Measurements from ENCODE around the gene NCAPH2. TPM values are rescaled to one million over a fixed set of nuclear protein-coding genes. Genes with fewer than 3 reads are reported as not detected.

NCAPH2 gene
- total and polyA plus RNA-seq, 2 of the 8 experiments (the other 6 are each of a cell fraction or from before 2014, with no cell fraction given), result 62.2 to 81.6 TPM

DNA sequence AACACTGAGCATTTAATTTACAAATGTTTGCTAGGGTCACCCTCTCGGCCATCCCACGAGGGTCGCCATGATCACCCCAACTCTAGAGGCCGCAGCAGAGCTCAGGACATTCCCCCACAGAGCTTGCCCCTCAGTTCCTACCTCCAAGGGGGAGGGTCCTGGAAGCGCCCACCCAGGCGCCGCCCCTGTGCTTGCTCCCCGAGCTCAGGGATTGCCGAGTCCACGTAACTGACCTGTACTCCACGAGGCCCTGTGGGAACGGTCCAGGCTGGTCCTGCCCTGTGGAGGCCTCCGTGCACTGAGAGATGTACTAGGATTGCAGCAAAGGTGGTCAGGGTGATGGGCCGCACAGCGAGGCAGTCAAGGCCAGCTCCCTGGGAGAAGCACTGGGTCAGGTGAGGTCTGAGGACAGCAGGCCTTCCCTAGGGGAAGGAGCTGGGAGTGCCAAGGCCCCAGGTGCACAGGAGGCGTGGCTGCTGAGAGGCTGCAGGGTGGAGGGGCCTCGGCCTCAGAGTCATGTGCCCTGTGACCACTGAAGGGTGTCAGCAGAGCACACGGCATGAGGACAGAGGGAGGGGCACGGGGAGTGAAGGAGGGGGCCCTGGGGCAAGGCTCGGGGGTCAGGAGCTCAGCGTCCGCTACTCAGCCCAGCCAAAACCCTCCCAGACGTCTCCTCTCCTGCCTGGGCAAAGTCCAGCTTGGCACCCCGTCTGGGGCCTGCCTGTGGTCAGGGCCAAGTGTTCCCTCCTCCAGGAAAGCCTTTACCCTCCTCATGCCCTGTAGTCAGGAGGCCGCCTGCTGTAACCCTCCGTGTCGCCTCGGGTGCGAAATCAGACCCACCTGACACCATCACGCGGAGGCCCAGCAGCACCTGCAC lies 23.8 kb upstream of the NCAPH2 start (continued):
- no peak for TF ChIP-seq USF2 (IDR thresholded peaks at IDR 0.05; ENCODE audit: low read length)
- no peak for TF ChIP-seq CHD2 (IDR thresholded peaks at IDR 0.05; ENCODE audit: low read length)
- no peak for TF ChIP-seq FOSL1 (IDR thresholded peaks at IDR 0.05; ENCODE audit: insufficient read depth, low read depth, low read length)

Data from H1 (cell line).